Choroid plexus epithelial cell (primary cell): ENCODE data around the gene SGCG.
"Not testable (repeated sequence)": the region's sequence is repeated elsewhere in the genome, so short reads cannot be mapped to it uniquely, and the experiment has no call there.

ENCODE experiments used
- DNase-seq: peaks from one replicate; pipeline ENCODE4 v3.0.0-alpha.2; 2010; ENCODE audit warnings: low read depth
- H3K4me3 ChIP-seq: 2 replicates; pipeline ENCODE4 v1.5.1; 2011; ENCODE audit warnings: low read depth, mild to moderate bottlenecking, control low read depth, low read length, moderate library complexity
- TF ChIP-seq, protein P1 (sequence below): conservative IDR thresholded peaks from 2 replicates; pipeline ENCODE4 v1.5.1; 2011; ENCODE audit warnings: low read depth, mild to moderate bottlenecking, control low read depth, inconsistent platforms, low read length, moderate library complexity

Gene SGCG, protein sequence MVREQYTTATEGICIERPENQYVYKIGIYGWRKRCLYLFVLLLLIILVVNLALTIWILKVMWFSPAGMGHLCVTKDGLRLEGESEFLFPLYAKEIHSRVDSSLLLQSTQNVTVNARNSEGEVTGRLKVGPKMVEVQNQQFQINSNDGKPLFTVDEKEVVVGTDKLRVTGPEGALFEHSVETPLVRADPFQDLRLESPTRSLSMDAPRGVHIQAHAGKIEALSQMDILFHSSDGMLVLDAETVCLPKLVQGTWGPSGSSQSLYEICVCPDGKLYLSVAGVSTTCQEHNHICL

DNA sequence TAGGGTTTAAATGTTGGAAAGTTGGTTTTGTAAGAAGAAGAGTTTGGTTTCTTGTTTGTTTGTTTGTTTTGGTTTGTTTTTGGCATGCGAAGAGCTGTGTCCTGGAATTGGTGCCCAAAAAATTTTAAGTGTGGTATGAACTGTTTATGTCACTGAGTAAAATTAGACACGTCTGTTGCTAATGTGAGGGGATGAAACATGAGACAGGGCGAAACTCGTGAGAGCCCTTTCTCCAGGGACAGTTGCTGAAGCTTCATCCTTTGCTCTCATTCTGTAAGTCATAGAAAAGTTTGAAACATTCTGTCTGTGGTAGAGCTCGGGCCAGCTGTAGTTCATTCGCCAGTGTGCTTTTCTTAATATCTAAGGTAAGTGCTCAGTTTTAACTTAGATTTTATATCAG is at the start of gene SGCG:
SGCG (plus strand) TSS at position 269 of the 400 bp plus-strand sequence. CDS start 22,716 bp downstream, outside the sequence.
- H3K4me3 ChIP-seq, result no peak within 1 kb of the TSS

DNA sequence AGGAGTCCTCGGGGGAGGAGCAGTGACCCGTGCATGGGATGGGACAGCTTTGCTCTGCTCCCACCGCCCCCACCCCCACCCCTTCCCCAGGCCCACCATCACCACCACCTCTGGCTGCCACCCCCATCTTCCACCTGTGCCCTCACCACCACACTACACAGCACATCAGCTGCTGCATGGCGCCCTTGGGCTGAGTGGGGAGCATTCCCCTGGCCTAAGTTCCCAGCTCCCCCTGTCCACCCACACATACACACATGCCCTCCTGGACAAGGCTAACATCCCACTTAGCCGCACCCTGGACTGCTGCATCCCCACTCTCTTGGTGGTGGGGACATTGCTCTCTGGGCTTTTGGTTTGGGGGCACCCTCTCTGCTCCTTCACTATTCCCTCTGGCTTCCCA is 46.2 kb upstream of the SGCG start:
- TF ChIP-seq, protein P1, sequence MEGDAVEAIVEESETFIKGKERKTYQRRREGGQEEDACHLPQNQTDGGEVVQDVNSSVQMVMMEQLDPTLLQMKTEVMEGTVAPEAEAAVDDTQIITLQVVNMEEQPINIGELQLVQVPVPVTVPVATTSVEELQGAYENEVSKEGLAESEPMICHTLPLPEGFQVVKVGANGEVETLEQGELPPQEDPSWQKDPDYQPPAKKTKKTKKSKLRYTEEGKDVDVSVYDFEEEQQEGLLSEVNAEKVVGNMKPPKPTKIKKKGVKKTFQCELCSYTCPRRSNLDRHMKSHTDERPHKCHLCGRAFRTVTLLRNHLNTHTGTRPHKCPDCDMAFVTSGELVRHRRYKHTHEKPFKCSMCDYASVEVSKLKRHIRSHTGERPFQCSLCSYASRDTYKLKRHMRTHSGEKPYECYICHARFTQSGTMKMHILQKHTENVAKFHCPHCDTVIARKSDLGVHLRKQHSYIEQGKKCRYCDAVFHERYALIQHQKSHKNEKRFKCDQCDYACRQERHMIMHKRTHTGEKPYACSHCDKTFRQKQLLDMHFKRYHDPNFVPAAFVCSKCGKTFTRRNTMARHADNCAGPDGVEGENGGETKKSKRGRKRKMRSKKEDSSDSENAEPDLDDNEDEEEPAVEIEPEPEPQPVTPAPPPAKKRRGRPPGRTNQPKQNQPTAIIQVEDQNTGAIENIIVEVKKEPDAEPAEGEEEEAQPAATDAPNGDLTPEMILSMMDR, result no peak
- no peak overlapping the region for H3K4me3 ChIP-seq
- no peak for DNase-seq

More for the DNA sequence above, at the start of gene SGCG:
- no peak for DNase-seq
- TF ChIP-seq, protein P1, result no peak

- H3K4me3 ChIP-seq, result no peak overlapping the region
- no peak for DNase-seq
- TF ChIP-seq, protein P1, result no peak
Observed at GRCh38 chr13:23140492-23140891, 40.3 kb upstream of the SGCG start.

DNA sequence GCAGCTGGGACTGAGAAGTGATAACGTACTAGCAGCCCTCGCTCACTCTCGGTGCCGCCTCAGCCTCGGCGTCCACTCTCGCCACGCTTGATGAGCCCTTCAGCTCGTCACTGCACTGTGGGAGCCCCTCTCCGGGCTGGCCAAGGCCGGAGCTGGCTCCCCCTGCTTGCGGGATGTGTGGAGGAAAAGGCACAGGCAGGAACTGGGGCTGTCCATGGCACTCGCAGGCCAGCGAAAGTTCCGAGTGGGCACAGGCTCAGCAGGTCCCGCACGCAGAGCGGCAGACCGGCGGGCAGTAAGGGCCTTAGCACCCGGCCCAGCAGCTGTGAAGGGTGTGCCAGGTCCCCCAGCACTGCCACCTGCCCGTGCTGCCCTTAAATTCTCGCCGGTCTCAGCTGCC is 38.8 kb upstream of the SGCG start:
- DNase-seq, result no peak
- H3K4me3 ChIP-seq, result no peak overlapping the region
- TF ChIP-seq, protein P1, result no peak

GRCh38 chr13:23142607-23143006 is 38.2 kb upstream of the SGCG start:
- H3K4me3 ChIP-seq, DNase-seq: not testable (repeated sequence)

DNA sequence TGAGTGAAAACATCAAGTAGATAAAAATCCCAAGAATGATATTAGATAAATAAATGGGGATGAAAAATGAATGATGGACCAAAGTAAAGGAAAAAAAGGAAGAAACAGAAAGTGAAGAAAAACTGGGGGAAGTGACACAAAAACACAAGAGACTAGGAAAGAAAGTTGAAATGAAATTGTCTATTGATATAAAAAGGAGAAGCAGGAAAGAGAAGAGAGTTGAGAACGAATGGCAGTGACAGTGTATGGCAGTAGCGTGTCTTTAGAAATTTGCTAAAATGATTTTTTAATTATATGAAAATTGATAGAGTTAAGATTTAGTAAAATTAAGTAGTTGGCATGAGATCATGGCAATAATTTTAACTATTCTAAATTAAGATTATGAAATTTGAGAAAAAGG is 36.3 kb upstream of the SGCG start:
- DNase-seq, result no peak
- TF ChIP-seq, protein P1, result no peak
- no peak overlapping the region for H3K4me3 ChIP-seq

DNA sequence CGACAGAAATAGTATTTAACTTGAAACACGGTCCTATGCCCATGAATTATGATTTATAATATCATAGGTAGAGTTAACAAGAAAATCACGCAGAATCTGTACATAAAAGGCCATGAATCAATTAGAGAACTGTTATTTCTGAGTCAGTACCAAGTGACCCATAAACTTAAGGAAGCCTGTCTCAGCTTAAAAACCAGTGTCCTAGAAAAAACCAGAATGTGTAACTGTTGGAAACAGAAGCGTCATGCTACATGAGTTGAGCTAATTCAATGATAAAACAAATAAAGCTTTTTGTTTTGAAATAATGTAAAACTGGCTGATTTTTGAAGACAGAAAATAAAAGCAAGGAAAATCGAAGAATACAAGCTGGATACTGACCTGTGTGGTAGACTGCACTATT is 34.8 kb upstream of the SGCG start:
- H3K4me3 ChIP-seq, result no peak overlapping the region
- TF ChIP-seq, protein P1, result no peak
- DNase-seq, result no peak
